Astrocyte (in vitro differentiated cells and primary cell): ENCODE data around the gene WARS2.

Source experiments
- CTCF ChIP-seq: IDR thresholded peaks from 2 replicates; pipeline ENCODE4 v1.5.1; 2011; ENCODE audit warnings: low read depth, mild to moderate bottlenecking, inconsistent platforms, low read length, moderate library complexity; ENCODE audit not compliant: insufficient read depth
- EZH2 ChIP-seq: IDR thresholded peaks from 2 replicates; pipeline ENCODE4 v1.6.1; 2012; ENCODE audit warnings: mild to moderate bottlenecking, low read length, inconsistent platforms; ENCODE audit not compliant: insufficient read depth

GRCh38 chr1:119143706-119144105 is 3.3 kb upstream of the WARS2 start:
- TF ChIP-seq CTCF (no peak), EZH2 (no peak)
